IMR-90 (cell line): ENCODE results near the gene FUT2. TPM values are rescaled to one million over a fixed set of nuclear protein-coding genes. Genes with fewer than 3 reads are reported as not detected.

Source experiments
- ATAC-seq: fragments of 200-7000 bp; cut with Tn5 transposase; 2 replicates; pipeline ENCODE4 v1.9.1; 2020; ENCODE audit warnings: low read depth, mild to moderate bottlenecking, moderate library complexity
- BruUV-seq: library from RNA; stranded (reverse); fragments of 400-500 nt; replicated peaks from 2 replicates; lab custom pipeline; 2021; lab: Mats Ljungman, UMichigan
- CTCF ChIA-PET: fragments of 300-600 bp; formaldehyde crosslinking; extraction: SDS; loops from one replicate; lab custom pipeline; 2021; ENCODE audit warnings: antibody characterized with exemption; lab: Yijun Ruan, JAX
- POLR2A ChIA-PET: fragments of 300-600 bp; sonication (Branson Sonifier 250); formaldehyde crosslinking; loops from one replicate; lab custom pipeline; 2022; ENCODE audit warnings: antibody characterized with exemption; ENCODE audit not compliant: unreplicated experiment; lab: Charles Lee
- DNase-seq: peaks from one replicate; pipeline ENCODE4 v3.0.0; 2013
- H2AFZ ChIP-seq: replicated peaks from 2 replicates; pipeline ENCODE3; 2013; ENCODE audit warnings: low read length, mild to moderate bottlenecking; ENCODE audit not compliant: poor library complexity
- H2AK5ac ChIP-seq: 2 replicates; pipeline ENCODE4 v1.6.1; 2013; ENCODE audit warnings: low read depth, low read length, inconsistent platforms
- H2AK9ac ChIP-seq: replicated peaks from 2 replicates; pipeline ENCODE3; 2013; ENCODE audit warnings: mild to moderate bottlenecking, low read depth, low read length, moderate library complexity; ENCODE audit not compliant: poor library complexity
- H2BK120ac ChIP-seq: 2 replicates; pipeline ENCODE4 v1.6.1; 2013; ENCODE audit warnings: low read depth, low read length, inconsistent platforms
- H2BK15ac ChIP-seq: 3 replicates; pipeline ENCODE4 v1.6.1; 2013; ENCODE audit warnings: low read depth, low read length, inconsistent platforms
- H2BK20ac ChIP-seq: 2 replicates; pipeline ENCODE4 v1.6.1; 2013; ENCODE audit warnings: low read depth, mild to moderate bottlenecking, inconsistent platforms, low read length, moderate library complexity
- H2BK5ac ChIP-seq: 2 replicates; pipeline ENCODE4 v1.6.1; 2013; ENCODE audit warnings: mild to moderate bottlenecking, low read depth, low read length, inconsistent platforms; ENCODE audit not compliant: poor library complexity, severe bottlenecking
- H3K14ac ChIP-seq: replicated peaks from 2 replicates; pipeline ENCODE4 v1.6.1; 2013; ENCODE audit warnings: low read depth, low read length, inconsistent platforms
- H3K18ac ChIP-seq: 2 replicates; pipeline ENCODE4 v1.6.1; 2013; ENCODE audit warnings: low read depth, low read length, control low read depth
- H3K23ac ChIP-seq: 2 replicates; pipeline ENCODE4 v1.6.1; 2013; ENCODE audit warnings: low read depth, low read length, inconsistent platforms
- H3K27ac ChIP-seq: 2 replicates; pipeline ENCODE4 v1.5.1; 2013; ENCODE audit warnings: mild to moderate bottlenecking, control low read depth, low read length; ENCODE audit not compliant: insufficient read depth
- H3K27me3 ChIP-seq: 2 replicates; pipeline ENCODE4 v1.6.1; 2013; ENCODE audit warnings: low read length; ENCODE audit not compliant: control insufficient read depth, insufficient read depth
- H3K36me3 ChIP-seq: 2 replicates; pipeline ENCODE4 v1.6.1; 2013; ENCODE audit warnings: low read length, mixed read lengths; ENCODE audit not compliant: control insufficient read depth, insufficient read depth
- H3K4ac ChIP-seq: 2 replicates; pipeline ENCODE4 v1.6.1; 2013; ENCODE audit warnings: low read depth, low read length, inconsistent platforms
- H3K4me1 ChIP-seq: 2 replicates; pipeline ENCODE4 v1.6.1; 2013; ENCODE audit warnings: low read length, mixed read lengths; ENCODE audit not compliant: control insufficient read depth, insufficient read depth
- H3K4me2 ChIP-seq: 2 replicates; pipeline ENCODE4 v1.6.1; 2013; ENCODE audit warnings: low read depth, mild to moderate bottlenecking, control low read depth, low read length, moderate library complexity
- H3K4me3 ChIP-seq: 2 replicates; pipeline ENCODE4 v1.5.1; 2013; ENCODE audit warnings: low read depth, mild to moderate bottlenecking, control low read depth, low read length, moderate library complexity; ENCODE audit not compliant: insufficient read depth
- H3K56ac ChIP-seq: 2 replicates; pipeline ENCODE4 v1.6.1; 2013; ENCODE audit warnings: low read length, inconsistent platforms; ENCODE audit not compliant: insufficient read depth; ENCODE audit errors: extremely low read depth
- H3K79me1 ChIP-seq, 2 experiments: 2 replicates each; pipeline ENCODE4 v1.6.1; 2013; ENCODE audit warnings: low read length in 2 of 2, inconsistent platforms in 1 of 2, low read depth in 1 of 2
- H3K9ac ChIP-seq: 2 replicates; pipeline ENCODE4 v1.6.1; 2013; ENCODE audit warnings: low read depth, low read length, control low read depth
- H3K9me1 ChIP-seq: 2 replicates; pipeline ENCODE4 v1.6.1; 2013; ENCODE audit warnings: low read length, inconsistent platforms; ENCODE audit not compliant: insufficient read depth
- H3K9me3 ChIP-seq: 2 replicates; pipeline ENCODE4 v1.6.1; 2013; ENCODE audit warnings: low read length; ENCODE audit not compliant: control insufficient read depth, insufficient read depth
- H4K20me1 ChIP-seq: 2 replicates; pipeline ENCODE4 v1.6.1; 2013; ENCODE audit warnings: low read length, inconsistent platforms; ENCODE audit not compliant: insufficient read depth
- H4K5ac ChIP-seq: 2 replicates; pipeline ENCODE4 v1.6.1; 2013; ENCODE audit warnings: mild to moderate bottlenecking, low read depth, low read length, control low read depth
- H4K8ac ChIP-seq, 2 experiments: 2 replicates each; pipeline ENCODE4 v1.6.1; 2013; ENCODE audit warnings: low read depth in 2 of 2, low read length in 2 of 2, control low read depth in 1 of 2, inconsistent platforms in 1 of 2
- H4K91ac ChIP-seq: 2 replicates; pipeline ENCODE4 v1.6.1; 2013; ENCODE audit warnings: low read depth, low read length, inconsistent platforms; ENCODE audit not compliant: insufficient read depth
- BHLHE40 ChIP-seq: fragments of 150-350 bp; IDR thresholded peaks from 2 replicates; pipeline ENCODE4 v1.6.1; 2016; ENCODE audit warnings: mild to moderate bottlenecking, low read depth, low read length
- MAFK ChIP-seq: IDR thresholded peaks from 2 replicates; pipeline ENCODE4 v1.6.1; 2012; ENCODE audit warnings: low read depth, low read length, improper control_type of control experiment
- MAZ ChIP-seq: IDR thresholded peaks from 2 replicates; pipeline ENCODE4 v1.6.1; 2012; ENCODE audit warnings: low read depth, mild to moderate bottlenecking, low read length, improper control_type of control experiment, moderate library complexity, borderline replicate concordance
- NFE2L2 ChIP-seq: fragments of 150-350 bp; IDR thresholded peaks from 2 replicates; pipeline ENCODE4 v1.6.1; 2016; ENCODE audit warnings: low read depth, mild to moderate bottlenecking, low read length
- POLR2A ChIP-seq: IDR thresholded peaks from 2 replicates; pipeline ENCODE4 v1.6.1; 2012; ENCODE audit warnings: mild to moderate bottlenecking, low read depth, low read length
- WGBS, 2 experiments: methylation state at CpG; one replicate each; pipeline versions ENCODE4 v1.1.5 to v1.1.7; 2013; ENCODE audit warnings: missing lambda C conversion rate in 2 of 2; ENCODE audit not compliant: insufficient read length in 1 of 2; ENCODE audit errors: extremely low coverage in 2 of 2; 5-methylcytosine and 5-hydroxymethylcytosine counted together
- dilution Hi-C: fragments of 300-500 bp; cut with HindIII; formaldehyde crosslinking; loops from one replicate; pipeline ENCODE4 v1.14.3; 2018; ENCODE audit warnings: low sequenced_read_pairs; ENCODE audit not compliant: unreplicated experiment
- in situ Hi-C: fragments of 300-500 bp; cut with MboI; formaldehyde crosslinking; loops from 3 replicates; pipeline ENCODE4 v1.14.3; 2019; ENCODE audit warnings: low sequenced_read_pairs, inconsistent platforms, mixed read lengths
- intact Hi-C: fragments of 100-400 bp; cut with micrococcal nuclease; formaldehyde crosslinking; loops from 2 replicates; pipeline ENCODE4 v1.10.0; 2022
- polyA plus RNA-seq, 3 experiments: library from polyadenylated mRNA; depleted of rRNA; stranded (reverse); fragments of >200 nt; gene quantifications; 2 replicates each; pipeline ENCODE4 v1.2.3, GENCODE V29; 2012; ENCODE audit warnings: low replicate concordance in 1 of 3
- total RNA-seq: library from RNA; depleted of rRNA; stranded (reverse); fragments of >200 nt; gene quantifications from 2 replicates; pipeline ENCODE4 v1.2.3, GENCODE V29; 2012
- TF ChIP-seq, protein P1 (sequence below): fragments of 150-350 bp; IDR thresholded peaks from 2 replicates; pipeline ENCODE4 v1.6.1; 2016; ENCODE audit warnings: low read depth, mild to moderate bottlenecking, low read length, moderate library complexity, borderline replicate concordance

FUT2 gene
- total and polyA plus RNA-seq, 2 of the 4 experiments (the other 2 are of a cell fraction), result not detected

DNA sequence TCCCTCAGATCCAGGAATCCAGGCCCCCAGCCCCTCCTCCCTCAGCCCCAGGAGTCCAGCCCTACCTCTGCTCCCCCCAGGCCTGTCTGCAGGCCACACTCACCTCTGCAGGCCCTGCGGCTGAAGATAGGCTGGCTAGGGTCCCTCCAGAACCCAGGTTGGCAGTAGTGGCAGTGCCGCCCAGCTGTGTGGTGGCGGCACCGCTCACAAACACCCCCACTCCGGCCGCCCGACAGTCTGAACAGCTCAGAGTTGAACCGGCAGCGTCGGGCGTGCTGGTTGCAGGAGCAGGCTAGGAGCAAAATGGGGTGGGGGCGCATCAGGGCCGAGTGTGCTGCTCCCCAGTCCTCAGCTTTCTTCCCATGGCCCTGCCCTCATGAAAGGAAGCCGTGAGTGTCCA lies 31.3 kb upstream of the FUT2 start:
- CTCF ChIA-PET, result no interaction called here
- Histone ChIP-seq H4K5ac (no peak overlapping the region), H3K79me1 (no peaks in the 10 kb centered on the region), H2AK5ac (no peak overlapping the region), H3K14ac (no peak overlapping the region), H3K27ac (no peak overlapping the region), H3K9me1 (no peaks in the 10 kb centered on the region), H3K27me3 (peaks cover 2% of the 10 kb centered on the region), H2AK9ac (no peak overlapping the region), H2AFZ (no peak overlapping the region), H3K18ac (no peak overlapping the region), H2BK20ac (no peak overlapping the region), H3K4me2 (no peak overlapping the region), H4K8ac (no peak overlapping the region), H4K91ac (no peak overlapping the region), H2BK120ac (no peak overlapping the region), H3K56ac (no peak overlapping the region), H3K23ac (no peak overlapping the region), H2BK5ac (no peak overlapping the region), H2BK15ac (no peak overlapping the region), H3K4ac (no peak overlapping the region), H3K9me3 (no peaks in the 10 kb centered on the region), H4K20me1 (no peaks in the 10 kb centered on the region), H3K4me3 (no peak overlapping the region), H3K4me1 (no peaks in the 10 kb centered on the region), H3K36me3 (no peaks in the 10 kb centered on the region), H3K9ac (no peak overlapping the region)
- no peak for ATAC-seq
- intact Hi-C loops, result no loop called here
- TF ChIP-seq MAFK, result no peak
- no peak for TF ChIP-seq MAZ
- no peak for TF ChIP-seq POLR2A
- no peak for TF ChIP-seq NFE2L2
- TF ChIP-seq, protein P1, sequence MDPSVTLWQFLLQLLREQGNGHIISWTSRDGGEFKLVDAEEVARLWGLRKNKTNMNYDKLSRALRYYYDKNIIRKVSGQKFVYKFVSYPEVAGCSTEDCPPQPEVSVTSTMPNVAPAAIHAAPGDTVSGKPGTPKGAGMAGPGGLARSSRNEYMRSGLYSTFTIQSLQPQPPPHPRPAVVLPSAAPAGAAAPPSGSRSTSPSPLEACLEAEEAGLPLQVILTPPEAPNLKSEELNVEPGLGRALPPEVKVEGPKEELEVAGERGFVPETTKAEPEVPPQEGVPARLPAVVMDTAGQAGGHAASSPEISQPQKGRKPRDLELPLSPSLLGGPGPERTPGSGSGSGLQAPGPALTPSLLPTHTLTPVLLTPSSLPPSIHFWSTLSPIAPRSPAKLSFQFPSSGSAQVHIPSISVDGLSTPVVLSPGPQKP, result no peak
- TF ChIP-seq BHLHE40, result no peak
- BruUV-seq, result no TSS peak
- in situ Hi-C loops, result no loop called here
- DNase-seq, result no peak
- 50% methylated on average over 2 of the region's 14 CpGs; no CpG with 5 or more reads in 1 of the 2 experiments for WGBS, 2 experiments
- POLR2A ChIA-PET, result no interaction called here
- dilution Hi-C loops, result no loop called here
